A549 (cell line): Measurements from ENCODE around the gene PHYKPL.

Experiments used
- EP300 ChIP-seq, 2 experiments: fragments of >200 bp; sonication (Bioruptor Twin); formaldehyde crosslinking; IDR thresholded peaks; 2 replicates in 1 of 2; 3 replicates in 1 of 2; pipeline ENCODE4 v1.6.1; 2016 to 2017
- POLR2A ChIP-seq: IDR thresholded peaks from 2 replicates; pipeline ENCODE4 v1.6.1; 2012; ENCODE audit warnings: mild to moderate bottlenecking, low read length
- RCOR1 ChIP-seq: fragments of 150-350 bp; IDR thresholded peaks from 2 replicates; pipeline ENCODE4 v1.6.1; 2014; ENCODE audit warnings: antibody characterized with exemption, low read length, low read depth
- REST ChIP-seq: fragments of 200-600 bp; sonication (generic); IDR thresholded peaks from 2 replicates; pipeline ENCODE4 v1.6.1; 2016; ENCODE audit warnings: antibody characterized with exemption, mild to moderate bottlenecking, moderate library complexity
- SMC3 ChIP-seq: fragments of >200 bp; sonication (Bioruptor Twin); formaldehyde crosslinking; IDR thresholded peaks from 3 replicates; pipeline ENCODE4 v1.6.1; 2018; ENCODE audit warnings: inconsistent platforms
- USF2 ChIP-seq: fragments of 450-650 bp; IDR thresholded peaks from 2 replicates; pipeline ENCODE4 v1.6.1; 2014; ENCODE audit warnings: antibody characterized with exemption

GRCh38 chr5:178218827-178219226 lies 13.8 kb downstream of the PHYKPL start:
- TF ChIP-seq POLR2A (no peak), RCOR1 (no peak), EP300 (IDR thresholded peaks at IDR 0.05) (no peak), REST (no peak), SMC3 (no peak), USF2 (no peak)
